ENCODE results near the gene MGAT2. TPM values are rescaled to one million over a fixed set of nuclear protein-coding genes. Genes with fewer than 3 reads are reported as not detected.
"Not testable (repeated sequence)": the region's sequence is repeated elsewhere in the genome, so short reads cannot be mapped to it uniquely, and the experiment has no call there.

Gene MGAT2
- polyA plus RNA-seq, 10 donors: 7.6 to 31.5 (median 13.1) TPM

DNA sequence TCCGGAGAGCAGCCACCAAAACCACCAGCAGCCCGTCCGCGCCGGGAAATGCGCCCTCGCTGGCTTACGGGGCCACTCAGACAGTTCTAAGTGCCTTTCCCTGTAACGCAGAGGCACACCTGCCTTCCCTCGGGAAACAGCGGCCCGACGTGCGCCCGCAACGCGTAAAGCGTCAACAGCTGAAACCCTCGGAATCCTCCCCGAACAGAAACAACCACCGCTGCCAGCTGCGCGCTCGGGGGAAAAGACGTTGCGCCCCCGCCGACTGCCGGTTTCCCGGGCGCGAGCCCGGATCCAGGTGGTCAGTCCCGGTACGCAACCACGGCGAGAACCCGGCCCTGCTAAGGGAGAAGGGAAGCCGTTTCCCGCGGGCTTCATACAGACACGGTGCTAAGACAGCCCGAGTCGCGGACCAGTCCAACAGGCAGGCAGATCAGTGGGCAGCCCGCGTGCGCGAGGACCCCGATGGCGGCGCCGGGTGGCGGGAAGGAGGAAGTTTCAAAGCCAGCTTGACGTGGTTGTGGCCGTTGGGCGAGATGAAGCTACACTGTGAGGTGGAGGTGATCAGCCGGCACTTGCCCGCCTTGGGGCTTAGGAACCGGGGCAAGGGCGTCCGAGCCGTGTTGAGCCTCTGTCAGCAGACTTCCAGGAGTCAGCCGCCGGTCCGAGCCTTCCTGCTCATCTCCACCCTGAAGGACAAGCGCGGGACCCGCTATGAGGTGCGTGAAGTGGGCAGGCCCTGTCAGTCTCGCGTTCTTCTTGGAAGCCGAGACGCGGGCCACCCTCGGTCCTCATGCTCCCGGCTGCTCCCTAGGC, 21.9 kb upstream of the MGAT2 start, which contains the start of gene LRR1:
Gene LRR1 (plus strand): TSS at position 456 of the 816 bp plus-strand sequence. CDS start 81 bp downstream, at position 537.
- DNase-seq: peak; percentile 79 to 96 (median 89)

GRCh38 chr14:49607583-49607982, 13.0 kb upstream of the MGAT2 start:
- no peak for DNase-seq

GRCh38 chr14:49612251-49612650, 8.3 kb upstream of the MGAT2 start:
- DNase-seq: no peak

GRCh38 chr14:49612671-49613070, 7.9 kb upstream of the MGAT2 start:
- no peak for DNase-seq

DNA sequence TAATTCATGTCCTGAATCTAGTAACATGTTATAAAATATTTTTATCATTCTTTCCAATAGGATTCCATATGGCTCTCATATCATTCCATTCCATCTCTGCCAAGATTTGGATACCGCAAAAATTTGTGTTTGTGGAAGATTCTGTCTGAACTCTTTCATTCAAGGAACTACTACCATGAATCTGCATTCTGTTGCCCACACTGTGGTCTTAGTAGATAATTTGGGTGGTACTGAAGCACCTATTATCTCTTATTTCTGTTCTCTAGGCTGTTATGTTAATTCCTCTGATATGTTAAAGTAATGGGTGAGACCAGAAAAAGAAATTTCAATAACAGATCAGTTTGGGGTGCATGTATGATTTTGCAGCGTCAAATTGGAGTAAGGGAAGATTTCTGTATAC, 6.4 kb upstream of the MGAT2 start:
- DNase-seq: no peak

- no peak for DNase-seq
Observed at GRCh38 chr14:49615776-49616175, 4.8 kb upstream of the MGAT2 start.

GRCh38 chr14:49617852-49618519, 2.6 kb upstream of the MGAT2 start:
- DNase-seq: no peak

DNA sequence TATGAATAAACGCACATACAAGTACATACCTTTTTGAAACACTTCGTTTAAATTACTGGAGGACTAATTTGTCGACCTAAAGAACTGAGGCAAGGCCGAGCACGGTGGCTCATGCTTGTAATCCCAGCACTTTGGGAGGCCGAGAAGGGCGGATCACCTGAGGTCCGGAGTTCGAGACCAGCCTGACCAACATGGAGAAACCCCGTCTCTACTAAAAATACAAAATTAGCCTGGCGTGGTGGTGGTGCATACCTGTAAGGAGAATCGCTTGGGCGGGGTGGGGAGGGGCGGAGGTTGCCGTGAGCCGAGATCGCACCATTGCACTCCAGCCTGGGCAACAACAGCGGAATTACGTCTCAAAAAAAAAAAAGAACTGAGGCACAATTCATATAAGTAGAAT, 1.3 kb upstream of the MGAT2 start:
- DNase-seq: not testable (repeated sequence)

- DNase-seq: no peak
Observed at GRCh38 chr14:49619730-49620129, 869 bp upstream of the MGAT2 start.

GRCh38 chr14:49621114-49621881, 699 bp downstream of the MGAT2 start:
- peak in 2 of 3 donors; percentile 52 to 53 for DNase-seq

GRCh38 chr14:49622022-49622607, 1.5 kb downstream of the MGAT2 start:
- no peak for DNase-seq

- no peak for DNase-seq
Observed at GRCh38 chr14:49623387-49623786, 2.8 kb downstream of the MGAT2 start.

DNA sequence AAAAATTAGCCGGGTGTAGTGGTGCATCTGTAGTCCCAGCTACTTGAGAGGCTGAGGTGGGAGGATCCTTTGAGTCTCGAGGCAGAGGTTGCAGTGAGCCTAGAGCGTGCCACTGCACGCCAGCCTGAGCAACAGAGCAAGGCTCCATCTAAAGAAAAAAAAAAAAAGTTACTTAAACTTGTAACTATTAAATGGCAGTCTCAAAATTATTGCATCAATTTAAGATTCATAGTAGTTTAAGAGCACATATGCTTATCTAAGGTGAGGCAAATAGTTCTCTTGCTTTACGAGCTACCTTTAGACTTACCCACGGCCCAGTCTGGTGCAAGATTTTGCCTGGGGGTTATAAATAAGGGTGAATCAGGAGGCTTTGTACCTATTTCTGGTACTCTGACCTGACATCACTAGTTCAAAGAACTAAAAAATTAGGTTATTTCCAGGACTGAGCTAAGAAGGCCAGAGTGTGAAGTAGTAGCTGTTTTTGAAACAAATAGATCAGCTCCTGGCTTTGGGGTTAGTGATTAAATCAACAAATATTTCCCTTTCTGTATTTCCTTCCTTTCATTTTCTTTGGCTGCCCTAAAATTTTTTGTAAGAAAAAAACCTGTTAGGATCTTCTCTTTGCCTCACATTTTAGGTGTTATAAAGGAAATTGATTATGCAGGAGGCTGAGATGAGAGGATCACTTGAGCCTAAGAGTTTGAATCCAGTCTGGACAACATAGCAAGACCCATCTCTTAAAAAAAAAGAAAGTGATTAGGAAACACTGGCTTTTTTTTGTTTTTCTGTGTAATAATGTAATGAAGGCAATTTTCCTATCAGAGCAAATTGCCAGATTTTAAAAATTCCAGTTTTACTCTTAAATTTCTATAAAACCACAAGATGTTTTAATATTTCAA, 3.6 kb downstream of the MGAT2 start:
- DNase-seq: no peak

GRCh38 chr14:49633640-49634546, 13.3 kb downstream of the MGAT2 start:
- DNase-seq: peak; percentile 95 to 98 (median 96)

DNA sequence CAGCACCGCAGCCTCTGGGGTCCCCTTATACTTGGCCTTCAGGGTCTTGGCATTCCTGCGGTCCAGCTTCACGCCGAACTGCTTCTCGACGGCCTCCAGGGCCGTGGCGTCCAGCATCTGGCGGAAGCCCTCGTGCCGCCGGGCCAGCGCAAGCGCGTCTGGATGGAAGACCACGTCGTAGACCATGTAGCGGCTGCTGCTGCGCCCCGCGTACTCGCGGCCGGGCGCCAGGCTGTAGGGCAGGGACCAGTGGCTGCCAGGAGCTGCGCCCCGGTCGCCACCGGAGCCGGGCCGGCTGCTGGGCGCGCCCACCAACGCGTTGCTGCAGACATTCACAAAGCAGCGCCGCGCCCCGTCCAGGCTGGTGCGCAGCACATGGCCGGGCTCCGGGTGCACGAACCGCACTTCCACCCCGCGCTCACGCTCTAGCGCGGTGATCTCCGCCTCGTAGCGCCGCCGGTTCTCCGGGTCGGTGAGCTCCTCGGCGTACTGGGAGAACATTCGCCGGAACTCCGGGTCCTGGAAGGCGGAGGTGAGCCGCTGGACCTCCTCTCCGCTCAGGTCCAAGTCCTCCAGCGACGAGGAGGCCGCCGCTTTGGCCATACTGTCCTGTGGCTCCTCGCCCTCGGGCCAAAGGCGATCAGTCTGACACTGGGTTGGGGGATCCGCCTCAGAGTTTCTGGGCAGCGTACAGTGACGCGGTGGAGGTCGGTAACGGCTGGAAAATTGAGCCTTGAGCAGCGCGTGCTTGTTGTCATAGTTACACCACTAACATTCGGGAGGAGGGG, 14.1 kb downstream of the MGAT2 start, which contains the start of gene DNAAF2:
Gene DNAAF2 (minus strand): TSS at position 698 of the 788 bp plus-strand sequence. CDS start 95 bp downstream, at position 603.
- DNase-seq: peak; percentile 63 to 91 (median 76)

GRCh38 chr14:49636866-49637265, 16.3 kb downstream of the MGAT2 start:
- DNase-seq: no peak

DNA sequence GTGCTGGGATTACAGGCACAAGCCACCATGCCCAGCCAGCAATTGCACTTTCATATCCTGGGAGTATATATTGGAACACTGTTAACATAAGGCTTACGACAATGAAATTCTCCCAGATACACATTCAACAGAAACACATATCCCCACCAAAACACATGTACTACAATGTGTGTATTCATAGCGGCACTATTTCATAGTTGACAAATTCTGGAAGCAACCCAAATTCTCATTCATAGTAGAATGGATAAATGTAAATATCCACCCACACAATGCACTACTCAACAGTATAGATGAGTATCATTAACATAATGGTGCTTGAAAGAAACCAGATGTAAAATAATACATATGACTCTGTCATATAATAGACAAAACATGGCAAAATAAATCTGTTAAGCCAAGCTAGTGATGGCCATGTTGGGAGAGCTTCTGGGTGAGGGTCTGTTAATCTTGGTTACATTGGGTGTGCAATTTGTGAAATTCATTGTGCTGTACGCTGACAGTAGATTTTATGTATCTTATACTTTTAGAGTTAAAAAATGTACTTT, 17.0 kb downstream of the MGAT2 start:
- no peak for DNase-seq
